Activated T-cell treated with anti-CD3 and anti-CD28 coated beads, Interleukin-2, amount 50 U/mL, for 72 hours (primary cell): ENCODE measurements around the gene TTLL7. TPM values are rescaled to one million over a fixed set of nuclear protein-coding genes. Genes with fewer than 3 reads are reported as not detected.

ENCODE experiments used
- ATAC-seq, 2 donors: fragments of 150-1000 bp; cut with Tn5 transposase; replicated peaks in 1 of 2; 2 replicates each; pipeline ENCODE4 v1.10.0; 2021; ENCODE audit warnings: moderate library complexity in 2 of 2, mild to moderate bottlenecking in 1 of 2
- DNase-seq, 2 donors: peaks; one replicate each; pipeline ENCODE4 v3.0.0; 2021 to 2022; ENCODE audit warnings: mixed read lengths in 1 of 2
- H3K27ac Mint-ChIP-seq: one replicate; pipeline ENCODE4 v1.8.0; 2022; ENCODE audit warnings: mild to moderate bottlenecking, moderate library complexity, mixed read lengths
- H3K27me3 Mint-ChIP-seq: one replicate; pipeline ENCODE4 v1.8.0; 2022; ENCODE audit warnings: low read depth, mixed read lengths
- H3K36me3 Mint-ChIP-seq, 2 donors: one replicate each; pipeline ENCODE4 v1.8.0; 2022; ENCODE audit warnings: mixed read lengths in 2 of 2, mild to moderate bottlenecking in 1 of 2; ENCODE audit not compliant: insufficient read depth in 2 of 2
- H3K4me1 Mint-ChIP-seq: one replicate; pipeline ENCODE4 v1.8.0; 2022; ENCODE audit warnings: low read depth, mixed read lengths
- H3K4me3 Mint-ChIP-seq, 2 donors: one replicate each; pipeline ENCODE4 v1.8.0; 2022; ENCODE audit warnings: mild to moderate bottlenecking in 2 of 2, mixed read lengths in 2 of 2, moderate library complexity in 2 of 2
- H3K9me3 Mint-ChIP-seq, 2 donors: one replicate each; pipeline ENCODE4 v1.8.0; 2022; ENCODE audit warnings: mixed read lengths in 2 of 2
- total RNA-seq, 2 donors: library from RNA; stranded (reverse); gene quantifications; one replicate each; pipeline ENCODE4 v1.2.3, GENCODE V29; 2022

The TTLL7 gene
- total RNA-seq, 2 donors from 2014 or later: 4.1 to 5.0 TPM

DNA sequence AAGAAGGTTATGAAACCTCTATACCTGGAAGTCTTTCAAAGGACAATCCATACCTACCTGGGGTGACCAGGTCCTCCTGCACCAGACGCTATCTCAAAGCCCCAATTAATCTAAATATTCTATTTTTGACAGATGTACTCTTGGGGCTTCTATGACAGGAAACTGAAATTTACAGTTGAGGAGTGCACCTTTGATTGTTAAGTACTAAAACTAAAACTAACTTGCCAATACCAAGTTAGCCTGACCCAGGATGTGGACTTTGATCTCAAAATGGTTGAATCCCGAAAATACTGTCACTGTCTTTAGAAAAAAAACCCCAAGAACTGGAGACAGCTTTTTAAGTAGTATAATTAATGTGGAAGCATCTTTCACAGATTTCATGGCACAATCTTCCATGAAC is 162.4 kb downstream of the TTLL7 start:
- Mint-ChIP-seq H3K4me1 (peaks cover 4% of the 10 kb centered on the region), H3K9me3 (no peaks in the 10 kb centered on the region), H3K36me3 (peaks cover 0 to under 1% of the 10 kb centered on the region in 2 donors), H3K27me3 (no peaks in the 10 kb centered on the region), H3K27ac (no peak overlapping the region), H3K4me3 (no peak overlapping the region)
- DNase-seq (no peak), ATAC-seq (no peak)

DNA sequence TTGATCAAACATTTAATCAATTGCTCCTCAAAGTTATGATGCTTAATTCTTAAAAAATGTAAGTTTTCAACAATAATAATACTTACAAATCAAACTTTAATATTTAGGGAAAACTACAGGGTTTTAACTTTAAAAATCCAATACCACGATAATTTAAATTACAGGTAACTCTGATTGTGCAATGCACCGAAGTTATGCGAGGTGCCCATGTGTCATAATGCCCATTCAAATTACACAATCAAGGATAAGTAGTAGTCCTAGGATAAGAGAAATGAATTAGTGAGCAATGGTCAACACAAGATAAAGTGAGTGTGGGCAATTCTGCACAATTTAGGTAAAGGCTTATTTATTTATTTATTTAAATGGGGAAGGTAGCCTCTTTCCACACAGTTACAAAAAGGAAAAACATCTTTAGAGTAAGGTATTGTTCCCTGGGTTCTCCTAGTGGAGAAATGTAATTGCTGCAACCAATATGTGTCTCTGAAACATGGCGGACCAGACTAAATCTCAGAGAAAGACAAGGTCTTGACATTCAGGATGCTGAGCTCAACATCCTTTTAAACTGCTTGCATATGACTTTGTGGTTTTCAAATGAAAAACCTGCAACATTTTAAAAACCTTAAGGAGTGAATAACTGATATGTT is 164.2 kb downstream of the TTLL7 start:
- Mint-ChIP-seq H3K27me3 (no peaks in the 10 kb centered on the region), H3K36me3 (peaks cover 0 to 2% of the 10 kb centered on the region in 2 donors), H3K9me3 (no peaks in the 10 kb centered on the region), H3K27ac (no peak overlapping the region), H3K4me1 (peaks cover 4% of the 10 kb centered on the region), H3K4me3 (no peak overlapping the region)
- no peak for ATAC-seq
- DNase-seq: no peak

DNA sequence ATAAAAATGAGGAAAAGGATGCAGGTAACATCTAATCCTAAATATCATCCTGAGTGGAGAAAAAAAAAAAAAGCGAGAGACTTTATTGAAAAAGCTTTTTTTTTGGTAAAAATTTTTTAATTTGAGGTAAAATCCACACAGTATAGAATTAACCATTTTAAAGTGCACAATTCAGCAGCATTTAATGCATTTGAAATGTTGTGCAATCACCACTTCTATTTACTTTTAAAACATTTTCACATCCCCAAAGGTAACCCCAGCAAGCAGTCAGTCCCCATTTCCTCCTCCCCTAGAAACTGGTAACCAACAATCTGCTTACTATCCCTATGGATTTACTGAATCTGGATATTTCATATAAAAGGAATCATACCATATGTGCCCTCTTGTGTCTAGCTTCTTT is 166.7 kb downstream of the TTLL7 start:
- H3K36me3 Mint-ChIP-seq: peaks cover 0 to 2% of the 10 kb centered on the region in 2 donors
- H3K4me3 Mint-ChIP-seq: no peak overlapping the region
- no peak for DNase-seq
- H3K4me1 Mint-ChIP-seq: no peaks in the 10 kb centered on the region
- no peak for ATAC-seq
- H3K9me3 Mint-ChIP-seq: no peaks in the 10 kb centered on the region
- H3K27me3 Mint-ChIP-seq: no peaks in the 10 kb centered on the region
- no peak overlapping the region for H3K27ac Mint-ChIP-seq

DNA sequence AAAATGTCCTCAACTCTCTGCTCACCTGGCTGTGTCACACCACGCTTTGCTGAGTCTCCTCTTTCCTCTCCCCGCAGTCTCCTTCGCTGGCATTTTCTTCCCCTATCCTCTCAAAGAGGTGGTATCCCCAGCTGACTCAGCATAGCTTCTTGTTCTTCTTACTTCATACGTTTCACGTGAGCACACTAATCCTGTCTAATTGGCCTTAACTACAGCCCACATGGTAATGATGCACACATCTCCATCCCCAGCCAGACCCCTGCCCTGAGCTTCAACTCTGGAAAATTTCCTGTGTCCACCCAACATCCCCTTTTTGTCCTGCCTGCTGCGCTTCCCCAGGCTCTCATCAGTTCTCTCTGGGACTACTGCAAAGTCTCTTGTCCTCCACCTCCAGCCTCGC is 169.8 kb downstream of the TTLL7 start:
- Mint-ChIP-seq H3K27me3 (no peaks in the 10 kb centered on the region), H3K27ac (no peak overlapping the region), H3K4me1 (no peaks in the 10 kb centered on the region), H3K9me3 (peaks cover 0 to 2% of the 10 kb centered on the region in 2 donors), H3K4me3 (no peak overlapping the region), H3K36me3 (peaks cover 0 to 2% of the 10 kb centered on the region in 2 donors)
- DNase-seq (no peak), ATAC-seq (no peak)

DNA sequence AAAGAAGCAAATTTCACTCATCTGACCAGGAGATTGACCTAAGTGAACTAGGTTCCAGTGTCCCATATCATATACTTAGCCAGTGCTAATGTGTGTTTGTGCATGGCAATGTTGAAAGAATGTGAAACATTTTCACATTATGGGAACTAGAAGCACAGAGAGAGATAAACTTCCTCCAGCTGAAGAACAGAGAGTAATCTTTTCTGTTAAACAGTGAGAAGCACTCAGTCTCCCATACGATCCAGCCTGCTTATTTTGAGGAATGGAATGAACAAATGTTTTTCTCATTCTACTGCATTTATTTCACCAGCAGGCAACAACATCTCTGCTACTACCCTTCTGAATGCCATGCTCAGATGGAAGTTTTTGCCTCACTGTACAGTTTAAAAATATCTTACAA is 170.5 kb downstream of the TTLL7 start:
- ATAC-seq (no peak), DNase-seq (no peak)
- peaks cover 0 to 2% of the 10 kb centered on the region in 2 donors for H3K36me3 Mint-ChIP-seq
- H3K27ac Mint-ChIP-seq: no peak overlapping the region
- no peak overlapping the region for H3K4me3 Mint-ChIP-seq
- no peaks in the 10 kb centered on the region for H3K4me1 Mint-ChIP-seq
- no peaks in the 10 kb centered on the region for H3K27me3 Mint-ChIP-seq
- H3K9me3 Mint-ChIP-seq: peaks cover 0 to 6% of the 10 kb centered on the region in 2 donors

DNA sequence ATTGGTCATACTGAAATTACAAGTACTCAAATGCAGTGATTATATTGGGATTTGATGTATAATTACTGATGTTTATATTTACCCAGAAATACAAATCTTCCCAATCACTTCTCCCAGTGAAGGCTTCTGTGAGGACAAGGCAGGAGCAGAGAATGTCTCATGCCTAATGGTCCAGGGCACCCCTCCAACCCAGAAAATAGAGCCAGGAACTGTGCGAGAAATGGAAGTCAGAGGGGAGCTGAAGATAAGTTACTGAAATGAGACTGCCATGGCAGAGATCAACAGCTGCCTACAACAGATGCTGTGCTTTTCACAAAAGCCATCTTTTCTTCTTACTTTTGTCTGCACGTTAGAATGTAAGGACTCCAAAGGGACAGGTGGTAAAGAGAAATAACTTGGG is 171.2 kb downstream of the TTLL7 start:
- H3K9me3 Mint-ChIP-seq: peaks cover 0 to 6% of the 10 kb centered on the region in 2 donors
- no peaks in the 10 kb centered on the region for H3K27me3 Mint-ChIP-seq
- no peak for ATAC-seq
- H3K27ac Mint-ChIP-seq: no peak overlapping the region
- H3K4me3 Mint-ChIP-seq: no peak overlapping the region
- DNase-seq: no peak
- no peaks in the 10 kb centered on the region for H3K4me1 Mint-ChIP-seq
- peaks cover 0 to 2% of the 10 kb centered on the region in 2 donors for H3K36me3 Mint-ChIP-seq

DNA sequence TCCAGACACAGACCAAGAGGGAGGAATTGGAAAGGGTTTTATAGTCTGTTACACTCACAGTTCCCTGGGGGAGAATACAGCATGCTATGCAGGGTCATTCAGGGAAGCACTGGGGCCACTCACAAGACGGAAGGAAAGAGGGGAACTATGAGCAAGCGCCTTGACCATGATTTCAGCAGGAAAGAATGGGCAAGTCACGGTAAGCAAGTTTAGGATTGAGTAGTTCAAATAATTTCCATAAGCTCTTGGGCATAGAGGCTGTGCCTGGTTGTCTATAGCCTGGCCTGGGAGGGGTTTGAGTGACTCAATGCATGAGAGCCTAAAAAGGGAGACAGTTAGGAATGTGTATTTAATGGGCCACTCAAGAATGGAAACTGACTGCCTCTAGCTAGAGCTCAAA is 176.7 kb downstream of the TTLL7 start:
- Mint-ChIP-seq H3K36me3 (peaks cover 0 to 2% of the 10 kb centered on the region in 2 donors), H3K9me3 (peaks cover 7 to 11% of the 10 kb centered on the region in 2 donors), H3K4me3 (no peak overlapping the region), H3K27ac (no peak overlapping the region), H3K4me1 (no peaks in the 10 kb centered on the region), H3K27me3 (no peaks in the 10 kb centered on the region)
- ATAC-seq: no peak
- DNase-seq: no peak

DNA sequence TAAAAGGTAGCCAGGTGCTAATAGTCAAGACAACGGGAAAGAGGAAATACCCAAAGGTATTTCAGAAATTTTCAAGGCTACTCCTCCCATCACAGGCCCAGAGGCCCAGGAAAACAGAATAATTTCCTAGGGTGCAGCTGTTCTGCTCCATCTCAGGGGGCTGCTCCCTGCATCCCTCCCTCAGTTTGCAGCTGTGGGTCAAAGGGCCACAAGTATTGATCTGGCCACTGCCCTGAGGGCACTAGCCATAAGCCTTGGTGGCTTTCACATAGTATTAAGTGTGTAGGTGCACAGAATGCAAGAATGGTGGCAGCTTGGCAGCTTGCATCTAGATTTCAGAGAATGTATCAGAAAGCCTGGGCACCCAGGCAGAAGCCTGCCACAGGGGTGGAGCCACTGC is 179.5 kb downstream of the TTLL7 start:
- H3K27me3 Mint-ChIP-seq: no peaks in the 10 kb centered on the region
- DNase-seq: no peak

DNA sequence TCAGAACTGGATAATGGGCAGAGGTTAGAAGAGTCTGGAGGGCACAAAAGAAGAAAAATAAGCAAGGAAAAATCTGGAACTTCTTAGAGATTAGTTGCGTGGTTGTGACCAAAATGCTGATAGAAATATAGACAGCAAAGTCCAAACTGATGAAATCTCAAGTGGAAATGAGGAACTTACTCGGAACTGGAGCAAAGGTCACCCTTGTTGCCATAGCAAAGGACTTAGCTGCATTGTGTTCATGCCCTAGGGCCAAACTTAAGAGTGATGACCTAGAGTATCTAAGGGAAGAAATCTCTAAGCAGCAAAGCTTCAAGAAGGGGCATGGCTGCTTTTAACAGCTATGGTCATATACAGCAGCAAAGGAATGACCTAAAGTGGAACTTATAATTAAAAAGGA is 180.0 kb downstream of the TTLL7 start:
- Mint-ChIP-seq H3K36me3 (peaks cover 0 to 2% of the 10 kb centered on the region in 2 donors), H3K27me3 (no peaks in the 10 kb centered on the region), H3K4me3 (no peak overlapping the region), H3K4me1 (no peaks in the 10 kb centered on the region), H3K9me3 (peaks cover 7 to 8% of the 10 kb centered on the region in 2 donors), H3K27ac (no peak overlapping the region)
- ATAC-seq: no peak
- DNase-seq: no peak

More for the DNA sequence above, 179.5 kb downstream of the TTLL7 start:
- H3K9me3 Mint-ChIP-seq: peaks cover 7 to 9% of the 10 kb centered on the region in 2 donors
- peaks cover 0 to 2% of the 10 kb centered on the region in 2 donors for H3K36me3 Mint-ChIP-seq
- H3K4me3 Mint-ChIP-seq: no peak overlapping the region
- ATAC-seq: no peak
- H3K27ac Mint-ChIP-seq: no peak overlapping the region
- H3K4me1 Mint-ChIP-seq: no peaks in the 10 kb centered on the region

DNA sequence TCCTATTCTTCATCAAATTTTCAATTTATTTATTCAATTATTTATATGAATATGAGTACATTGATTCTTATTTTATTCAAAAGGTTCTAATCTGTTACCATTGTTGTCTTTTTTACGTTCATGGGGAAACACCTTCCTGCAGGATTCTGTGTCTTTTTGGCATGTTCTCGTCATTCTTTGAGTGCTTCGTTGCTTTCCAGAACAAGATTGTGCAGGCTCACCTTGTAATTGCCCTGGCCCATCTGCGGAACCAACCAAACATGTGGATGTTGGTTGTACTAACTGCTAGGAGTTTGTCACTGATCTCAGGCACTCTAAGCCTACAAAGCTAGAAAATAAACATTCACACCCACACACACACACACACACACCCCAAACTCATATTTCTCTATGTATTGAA is 182.1 kb downstream of the TTLL7 start:
- Mint-ChIP-seq H3K36me3 (no peaks in the 10 kb centered on the region), H3K27ac (no peak overlapping the region), H3K4me3 (no peak overlapping the region), H3K27me3 (no peaks in the 10 kb centered on the region), H3K9me3 (peaks cover 2 to 3% of the 10 kb centered on the region in 2 donors), H3K4me1 (no peaks in the 10 kb centered on the region)
- ATAC-seq (no peak), DNase-seq (no peak)

DNA sequence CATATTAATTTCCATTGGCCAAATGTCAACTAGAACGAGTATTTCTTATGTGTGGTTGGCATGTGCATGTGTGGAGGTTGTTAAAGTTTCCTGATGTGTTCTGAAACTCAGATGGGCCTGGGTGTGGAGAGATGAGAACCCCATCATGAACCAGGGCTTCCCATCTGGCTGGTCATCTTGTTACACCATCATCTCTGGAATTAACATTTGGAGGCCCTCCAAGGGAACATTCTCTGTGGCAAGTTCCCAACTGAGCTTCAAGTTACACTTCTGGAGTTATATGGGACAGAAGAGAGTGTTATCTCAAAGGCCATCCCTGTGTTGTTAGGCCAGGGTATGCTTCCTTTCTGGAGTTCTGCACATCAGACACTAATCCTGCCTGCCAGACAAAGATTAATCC is 183.6 kb downstream of the TTLL7 start:
- H3K4me1 Mint-ChIP-seq: no peaks in the 10 kb centered on the region
- no peaks in the 10 kb centered on the region for H3K27me3 Mint-ChIP-seq
- no peak overlapping the region for H3K27ac Mint-ChIP-seq
- no peak for DNase-seq
- ATAC-seq: no peak
- H3K9me3 Mint-ChIP-seq: peaks cover 2% of the 10 kb centered on the region in 2 donors
- H3K36me3 Mint-ChIP-seq: no peaks in the 10 kb centered on the region
- H3K4me3 Mint-ChIP-seq: no peak overlapping the region

Other genes starting within 250 kb of the TTLL7 start
- gene PRKACB, start 145.1 kb upstream of the TTLL7 start, total RNA-seq: 10 to 100 TPM; 35.0 to 42.4 TPM